Gastroesophageal sphincter (tissue), 3 donors: Measurements from ENCODE around the gene C6orf132.

Experiments
- CTCF ChIP-seq, 4 experiments: fragments of 200-600 bp in 2 of 4; fragments of 450-650 bp in 2 of 4; sonication (generic) in 1 of 4; IDR thresholded peaks; one replicate each; pipeline ENCODE4 v1.5.1; 2017 to 2019; ENCODE audit warnings: antibody characterized with exemption in 4 of 4, mild to moderate bottlenecking in 2 of 4, moderate library complexity in 2 of 4
- EP300 ChIP-seq: sonication (generic); formaldehyde crosslinking; IDR thresholded peaks from one replicate; pipeline ENCODE4 v1.6.1; 2017; ENCODE audit warnings: antibody characterized with exemption, mild to moderate bottlenecking
- POLR2AphosphoS5 ChIP-seq: sonication (generic); formaldehyde crosslinking; IDR thresholded peaks from one replicate; pipeline ENCODE4 v1.6.1; 2017; ENCODE audit warnings: antibody characterized with exemption

GRCh38 chr6:42184475-42184874 is 42.1 kb upstream of the C6orf132 start:
- TF ChIP-seq CTCF (IDR thresholded peaks at IDR 0.05) (no peak), POLR2AphosphoS5 (no peak), EP300 (no peak)
